ENCODE data around the gene RALGDS. TPM values are rescaled to one million over a fixed set of nuclear protein-coding genes. Genes with fewer than 3 reads are reported as not detected.
A peak's percentile ranks its signal among the peaks of the same experiment; 100 is the strongest.

Gene RALGDS
- total RNA-seq, 1 donor from 2014 or later = 64.8 TPM

- no peaks in the 10 kb centered on the region for H3K27me3 Mint-ChIP-seq
- H3K27ac Mint-ChIP-seq = peak overlapping the region; percentile 99
- H3K36me3 Mint-ChIP-seq = no peaks in the 10 kb centered on the region
- TF ChIP-seq CTCF (conservative IDR thresholded peaks at IDR 0.05) = no peak
- peaks cover 24% of the 10 kb centered on the region for H3K4me1 Mint-ChIP-seq (ENCODE audit: unreplicated experiment)
- no peak overlapping the region for H3K4me3 Mint-ChIP-seq
- no peaks in the 10 kb centered on the region for H3K9me3 Mint-ChIP-seq
- DNase-seq (ENCODE audit: extremely low spot score, unreplicated experiment) = no peak
Measured at GRCh38 chr9:133135146-133135745, 14.2 kb upstream of the RALGDS start.

GRCh38 chr9:133134388-133135145 is 13.5 kb upstream of the RALGDS start:
- no peaks in the 10 kb centered on the region for H3K27me3 Mint-ChIP-seq
- H3K4me3 Mint-ChIP-seq = peak overlapping the region; percentile 75
- DNase-seq (ENCODE audit: extremely low spot score, unreplicated experiment) = no peak
- peak overlapping the region; percentile 99 for H3K27ac Mint-ChIP-seq
- TF ChIP-seq CTCF (conservative IDR thresholded peaks at IDR 0.05) = no peak
- no peaks in the 10 kb centered on the region for H3K36me3 Mint-ChIP-seq
- no peaks in the 10 kb centered on the region for H3K9me3 Mint-ChIP-seq
- peaks cover 24% of the 10 kb centered on the region for H3K4me1 Mint-ChIP-seq (ENCODE audit: unreplicated experiment)

- Mint-ChIP-seq H3K27ac (peak overlapping the region; percentile 99), H3K4me3 (peak overlapping the region; percentile 75), H3K9me3 (no peaks in the 10 kb centered on the region), H3K27me3 (no peaks in the 10 kb centered on the region), H3K4me1 (ENCODE audit: unreplicated experiment) (peaks cover 24% of the 10 kb centered on the region), H3K36me3 (no peaks in the 10 kb centered on the region)
- DNase-seq (ENCODE audit: extremely low spot score, unreplicated experiment) = no peak
- no peak for TF ChIP-seq CTCF (conservative IDR thresholded peaks at IDR 0.05)
Measured at GRCh38 chr9:133133681-133134387, 12.8 kb upstream of the RALGDS start.

GRCh38 chr9:133132174-133132573 is 11.1 kb upstream of the RALGDS start:
- Mint-ChIP-seq H3K27me3 (no peaks in the 10 kb centered on the region), H3K4me1 (ENCODE audit: unreplicated experiment) (peaks cover 24% of the 10 kb centered on the region), H3K27ac (peak overlapping the region; percentile 99), H3K9me3 (no peaks in the 10 kb centered on the region), H3K4me3 (no peak overlapping the region), H3K36me3 (no peaks in the 10 kb centered on the region)
- DNase-seq (ENCODE audit: extremely low spot score, unreplicated experiment) = no peak
- no peak for TF ChIP-seq CTCF (conservative IDR thresholded peaks at IDR 0.05)

- no peak for DNase-seq (ENCODE audit: extremely low spot score, unreplicated experiment)
- Mint-ChIP-seq H3K4me1 (ENCODE audit: unreplicated experiment) (peaks cover 24% of the 10 kb centered on the region), H3K9me3 (no peaks in the 10 kb centered on the region), H3K27me3 (no peaks in the 10 kb centered on the region), H3K27ac (peak overlapping the region; percentile 99), H3K36me3 (no peaks in the 10 kb centered on the region), H3K4me3 (no peak overlapping the region)
- no peak for TF ChIP-seq CTCF (conservative IDR thresholded peaks at IDR 0.05)
Measured at GRCh38 chr9:133131506-133131905, 10.5 kb upstream of the RALGDS start.
